Stimulated activated CD8-positive, alpha-beta memory T cell treated with anti-CD3 and anti-CD28 coated beads, Interleukin-12 subunit alpha, Interleukin-12 subunit beta, amount 100 ng/mL, for 4 hours (primary cell): ENCODE results near the gene DLGAP1.
"Not testable (repeated sequence)": the region's sequence is repeated elsewhere in the genome, so short reads cannot be mapped to it uniquely, and the experiment has no call there.

Experiments used
- DNase-seq: peaks from one replicate; pipeline ENCODE4 v3.0.0-alpha.2; 2020; ENCODE audit warnings: low read depth

The DLGAP1 gene

DNA sequence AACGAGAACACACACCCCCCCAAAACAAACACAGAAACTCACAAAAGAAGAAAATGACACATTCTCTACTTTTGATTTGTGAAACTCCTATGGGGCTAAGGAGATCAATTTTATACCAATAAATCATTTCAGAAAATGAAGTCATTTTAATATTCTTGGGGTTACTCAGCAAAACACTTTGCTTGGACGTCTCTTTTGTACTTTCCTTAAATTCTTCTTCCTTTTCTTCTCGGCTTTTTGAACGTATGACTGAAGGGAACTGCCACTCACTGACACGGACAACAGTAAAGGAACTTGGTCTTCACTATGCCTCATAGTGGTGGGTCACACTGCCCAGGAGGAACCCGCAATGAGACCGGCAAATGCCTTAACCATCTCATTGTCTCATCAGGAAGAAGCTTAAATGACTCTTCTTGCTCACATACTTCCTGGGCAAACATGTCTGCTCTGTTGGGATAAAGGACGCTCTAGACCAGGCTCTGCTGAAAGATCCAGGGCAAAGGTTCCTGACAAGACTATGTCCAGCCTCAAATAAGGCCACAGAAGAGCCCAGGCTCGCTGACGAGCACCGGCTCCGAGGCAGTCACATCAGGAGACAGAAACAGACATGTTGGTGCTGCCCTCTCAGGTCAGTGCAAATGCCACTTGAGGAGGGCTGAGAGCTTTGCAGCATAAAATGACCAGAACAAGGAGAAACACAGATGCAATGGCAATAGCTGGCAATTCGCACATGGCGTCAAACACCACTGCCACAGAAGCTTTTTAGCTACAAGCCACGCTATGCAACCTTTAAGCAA lies 799.7 kb downstream of the DLGAP1 start:
- DNase-seq = no peak

GRCh38 chr18:3654442-3655253 lies 800.5 kb downstream of the DLGAP1 start:
- no peak for DNase-seq

- no peak for DNase-seq
These were observed 801.2 kb downstream of the DLGAP1 start for GRCh38 chr18:3653851-3654441.

DNA sequence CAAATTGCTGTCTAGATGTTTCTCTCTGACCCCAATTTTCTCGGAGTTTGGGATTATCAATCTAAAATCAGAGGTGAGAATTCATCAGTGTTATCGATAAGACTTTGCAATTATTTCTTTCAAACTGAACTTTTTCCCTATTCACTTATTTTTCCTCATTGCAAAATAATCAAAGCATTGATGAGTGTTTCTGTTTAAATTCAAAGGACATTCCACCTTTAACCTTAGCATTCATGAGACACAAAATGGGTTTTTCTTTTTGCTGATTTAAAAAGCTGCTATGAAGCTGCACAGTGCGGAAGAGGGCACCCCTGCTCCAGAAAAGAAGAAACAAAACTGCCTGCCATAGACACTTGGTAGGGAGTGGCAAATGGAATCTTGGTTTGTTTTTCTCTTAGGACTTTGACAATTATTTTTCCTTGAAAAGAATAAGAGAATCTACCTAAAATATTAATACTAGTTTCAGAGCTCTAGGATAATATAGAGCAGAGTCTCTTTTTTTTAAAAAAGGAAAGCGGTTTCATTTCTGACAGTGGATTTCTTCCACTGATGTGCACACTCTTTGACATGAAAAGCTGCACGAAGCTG lies 801.8 kb downstream of the DLGAP1 start:
- DNase-seq = no peak

DNA sequence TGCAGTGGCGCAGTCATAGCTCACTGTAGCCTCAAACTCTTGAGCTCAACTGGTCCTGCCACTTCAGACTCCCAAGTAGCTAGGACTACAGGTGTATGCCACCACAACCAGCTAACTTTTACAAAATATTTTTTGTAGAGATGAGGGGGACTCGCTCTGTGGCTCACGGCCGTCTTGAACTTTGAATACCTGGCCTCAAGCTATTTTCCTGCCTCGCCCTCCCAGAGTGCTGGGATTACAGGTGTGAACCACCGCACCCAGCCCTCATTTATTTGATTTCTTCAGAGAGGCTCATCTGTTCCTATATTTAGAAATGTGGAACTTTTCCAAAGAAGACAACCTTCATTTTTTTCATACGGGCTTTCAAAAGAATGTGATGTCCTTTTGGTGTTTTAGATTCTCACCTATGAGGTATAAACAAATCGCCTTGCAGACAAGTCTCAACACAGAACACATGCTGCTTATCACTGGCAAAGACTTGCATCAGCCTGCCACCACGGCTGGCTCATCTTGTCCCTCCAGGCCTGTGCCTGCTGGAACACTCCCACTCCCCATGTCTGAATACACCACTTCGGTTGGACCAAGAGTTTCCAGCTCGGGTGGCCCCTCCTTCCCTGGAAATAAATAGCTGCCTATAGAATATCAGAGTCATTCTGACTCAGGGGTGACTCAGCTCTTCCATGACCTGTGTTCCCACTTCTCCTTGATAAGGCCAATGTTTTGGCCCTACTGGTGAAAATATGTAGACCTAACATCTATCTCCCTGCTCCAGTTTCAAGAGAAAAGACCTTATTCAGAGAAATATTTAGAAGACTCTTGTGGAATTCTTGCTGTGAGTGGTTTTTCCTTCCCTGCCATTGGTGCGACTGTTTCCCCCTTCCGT lies 802.5 kb downstream of the DLGAP1 start:
- DNase-seq = peak; percentile 15

DNA sequence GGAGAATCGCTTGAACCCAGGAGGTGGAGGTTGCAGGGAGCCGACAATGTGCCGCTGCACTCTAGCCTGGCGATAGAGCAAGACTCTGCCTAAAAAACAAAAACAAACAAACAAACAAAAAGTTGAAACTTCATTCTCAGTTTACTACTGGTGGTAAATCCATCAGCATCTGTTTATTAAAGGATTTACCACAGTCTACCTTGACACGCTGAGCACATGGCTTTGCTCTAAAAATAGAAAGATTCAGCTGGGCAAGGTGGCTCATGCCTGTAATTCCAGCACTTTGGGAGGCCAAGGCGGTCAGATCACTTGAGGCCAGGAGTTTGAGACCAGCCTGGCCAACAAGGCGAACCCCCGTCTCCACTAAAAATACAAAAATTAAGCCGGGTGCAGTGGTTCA lies 803.8 kb downstream of the DLGAP1 start:
- DNase-seq = no peak

DNA sequence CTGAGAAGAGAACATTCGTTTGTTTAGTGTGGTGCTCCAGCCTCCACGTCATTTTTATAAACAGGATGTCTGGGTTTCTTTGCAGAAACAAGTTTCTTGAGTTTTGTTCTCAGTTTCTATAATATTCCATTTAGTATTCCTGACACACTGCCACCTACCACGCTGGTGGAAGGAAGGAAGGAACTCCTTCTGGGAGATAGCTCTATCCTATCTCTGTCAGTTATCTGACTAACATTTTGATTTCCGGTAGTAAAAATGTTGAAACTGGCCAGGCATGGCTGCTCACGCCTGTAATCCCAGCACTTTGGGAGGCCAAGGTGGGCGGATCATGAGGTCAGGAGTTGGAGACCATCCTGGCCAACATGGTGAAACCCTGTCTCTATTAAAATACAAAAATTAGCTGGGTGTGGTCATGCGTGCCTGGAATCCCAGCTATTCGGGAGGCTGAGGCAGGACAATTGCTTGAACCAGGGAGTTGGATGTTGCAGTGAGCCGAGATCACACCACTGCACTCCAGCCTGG lies 804.5 kb downstream of the DLGAP1 start:
- DNase-seq = not testable (repeated sequence)

GRCh38 chr18:3649633-3650426 lies 805.3 kb downstream of the DLGAP1 start:
- no peak for DNase-seq

GRCh38 chr18:3649135-3649632 lies 805.9 kb downstream of the DLGAP1 start:
- no peak for DNase-seq

- DNase-seq = no peak
These were observed 806.5 kb downstream of the DLGAP1 start for GRCh38 chr18:3648641-3649040.

DNA sequence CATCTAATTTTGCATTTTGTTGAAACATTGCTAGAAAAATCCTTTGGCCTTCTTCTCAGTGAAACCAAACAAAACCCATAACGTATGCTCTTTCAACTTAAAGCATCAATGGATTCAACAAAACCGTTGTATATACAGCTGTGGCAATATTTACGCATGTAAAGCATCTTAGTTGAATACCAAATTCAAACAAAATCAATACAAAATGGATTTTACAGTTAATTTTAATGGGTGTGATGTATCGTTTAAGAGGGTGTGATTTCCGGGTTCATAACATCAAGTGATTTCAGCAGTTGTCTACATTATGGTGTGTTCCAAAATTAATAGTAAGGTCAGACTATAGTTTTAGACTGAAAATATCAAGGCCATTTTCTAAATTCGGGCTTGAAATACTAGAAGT lies 806.9 kb downstream of the DLGAP1 start:
- no peak for DNase-seq

DNA sequence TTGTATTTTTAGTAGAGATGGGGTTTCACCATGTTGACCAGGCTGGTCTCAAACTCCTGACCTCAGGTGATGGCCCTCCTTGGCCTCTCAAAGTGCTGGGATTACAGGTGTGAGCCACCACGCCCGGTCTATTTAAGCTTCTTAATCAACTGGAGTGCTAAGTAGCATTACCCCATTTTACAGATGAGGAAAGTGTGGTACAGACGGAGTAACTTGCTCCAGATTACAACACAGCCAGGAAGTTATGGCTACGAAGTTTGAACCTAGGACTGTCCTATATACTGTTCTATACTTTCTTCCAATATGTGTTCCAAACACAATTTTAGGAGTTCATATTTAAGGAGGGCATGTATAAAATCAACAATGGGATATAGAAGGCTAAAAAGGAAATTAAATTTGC lies 807.5 kb downstream of the DLGAP1 start:
- no peak for DNase-seq

GRCh38 chr18:3645384-3646156 lies 809.5 kb downstream of the DLGAP1 start:
- no peak for DNase-seq

DNA sequence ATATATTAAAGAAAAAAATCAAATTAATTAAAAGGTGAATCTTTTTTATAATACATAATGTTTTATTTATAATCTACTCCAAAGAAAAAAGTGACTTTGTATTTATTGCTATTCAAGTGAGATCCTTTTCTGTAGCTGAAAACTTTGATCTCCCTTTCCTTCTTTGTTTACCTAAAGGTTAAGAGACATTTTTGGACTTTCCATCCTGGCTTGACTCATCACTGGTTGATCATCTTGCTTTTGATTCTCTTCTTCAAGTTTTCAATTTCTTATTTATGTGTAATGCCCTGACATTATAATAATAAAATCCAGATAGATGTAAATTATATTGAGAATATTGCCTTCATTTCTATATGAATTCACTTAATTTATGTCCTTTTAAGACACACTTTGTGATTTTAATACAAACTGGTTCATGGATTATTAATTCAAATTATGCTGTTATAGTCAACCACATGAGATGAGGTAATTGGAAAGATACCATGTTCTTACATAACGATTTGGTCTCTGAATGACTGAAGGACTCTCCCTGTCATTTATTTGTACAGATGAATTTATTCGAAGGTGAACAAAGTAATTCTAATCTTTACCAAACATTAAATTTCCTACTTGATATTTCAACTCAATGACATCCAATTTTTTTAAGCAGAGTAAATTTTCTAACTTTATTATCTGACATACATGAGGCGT lies 820.7 kb downstream of the DLGAP1 start:
- DNase-seq = no peak

- no peak for DNase-seq
These were observed 823.2 kb downstream of the DLGAP1 start for GRCh38 chr18:3631887-3632286.

DNA sequence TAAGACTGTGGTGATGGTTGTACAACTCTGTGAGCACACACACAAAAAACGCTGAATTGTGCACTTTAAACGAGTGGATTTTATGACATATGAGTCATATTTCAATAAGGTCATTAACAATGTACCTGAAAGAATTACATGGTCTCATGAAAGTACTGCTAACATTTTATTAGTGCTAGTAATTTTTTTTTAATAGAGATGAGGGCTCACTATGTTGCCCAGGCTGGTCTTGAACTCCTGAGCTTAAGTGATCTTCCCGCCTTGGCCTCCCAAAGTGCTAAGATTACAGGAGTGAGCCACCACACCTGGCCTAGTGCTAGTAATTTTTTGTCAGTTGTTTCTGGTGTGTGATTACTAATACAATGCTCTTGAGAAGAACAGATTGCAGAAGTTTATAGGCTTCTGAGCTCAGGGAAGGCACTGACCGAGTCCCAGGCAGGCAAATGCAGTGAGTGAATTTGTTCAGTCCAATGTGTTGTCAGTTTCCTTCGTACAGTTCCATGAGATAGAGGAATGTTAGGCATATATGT lies 828.1 kb downstream of the DLGAP1 start:
- no peak for DNase-seq

DNA sequence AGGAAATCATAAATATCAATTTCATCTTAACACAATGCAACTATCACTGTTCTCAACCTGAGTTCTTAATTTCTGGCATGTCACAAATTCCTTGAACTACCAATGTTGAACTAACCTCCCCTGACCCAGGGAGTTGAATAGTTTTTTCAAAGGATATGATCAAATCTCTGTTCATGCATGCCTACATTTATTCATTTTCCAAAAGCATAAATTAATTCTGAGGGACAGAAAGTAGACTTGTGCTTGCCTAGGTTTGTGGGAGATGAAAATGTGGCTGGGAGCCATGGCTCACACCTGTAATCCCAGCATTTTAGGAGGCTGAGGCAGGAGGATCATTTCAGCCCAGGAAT lies 829.4 kb downstream of the DLGAP1 start:
- DNase-seq = no peak

GRCh38 chr18:3624935-3625741 lies 830.0 kb downstream of the DLGAP1 start:
- peak; percentile 31 for DNase-seq
